ENCODE measurements around the gene PTK6. TPM values are rescaled to one million over a fixed set of nuclear protein-coding genes. Genes with fewer than 3 reads are reported as not detected.

PTK6 gene
- total and polyA plus RNA-seq, 2 experiments from 2014 or later = 0.27 to 1.1 TPM

GRCh38 chr20:63582382-63583063 lies 45.3 kb upstream of the PTK6 start:
- no peak overlapping the region for H2AFZ ChIP-seq
- no peak overlapping the region for H3K27ac ChIP-seq
- H3K27me3 ChIP-seq = no peaks in the 10 kb centered on the region
- no peak overlapping the region for H3K4me2 ChIP-seq
- no peak for DNase-seq (ENCODE audit: low spot score)
- no peak for TF ChIP-seq EZH2 (IDR thresholded peaks at IDR 0.05; ENCODE audit: borderline replicate concordance)
- TF ChIP-seq EZH2phosphoT487 (IDR thresholded peaks at IDR 0.05; ENCODE audit: low read depth, severe bottlenecking, unreplicated experiment) = no peak
- TF ChIP-seq CTCF (IDR thresholded peaks at IDR 0.05; ENCODE audit: poor library complexity) = no peak
- 90% methylated on average over 23 of the region's 23 CpGs for WGBS (ENCODE audit: low lambda C conversion rate, missing lambda C conversion rate)
- H3K9me2 ChIP-seq (replicated peaks; ENCODE audit: insufficient read depth) = no peaks in the 10 kb centered on the region
- no peaks in the 10 kb centered on the region for H3K36me3 ChIP-seq (replicated peaks; ENCODE audit: insufficient read depth, low read depth)
- no peaks in the 10 kb centered on the region for H3K79me2 ChIP-seq
- no peak overlapping the region for H3K4me3 ChIP-seq
- H4K20me1 ChIP-seq (ENCODE audit: insufficient read depth, poor library complexity, severe bottlenecking) = no peaks in the 10 kb centered on the region
- no peaks in the 10 kb centered on the region for H3K4me1 ChIP-seq (ENCODE audit: insufficient read depth)
- no peaks in the 10 kb centered on the region for H3K9me3 ChIP-seq (ENCODE audit: low read depth)

- H2AFZ ChIP-seq = no peak overlapping the region
- H3K4me1 ChIP-seq (ENCODE audit: insufficient read depth) = no peaks in the 10 kb centered on the region
- H3K36me3 ChIP-seq (replicated peaks; ENCODE audit: insufficient read depth, low read depth) = no peaks in the 10 kb centered on the region
These were observed 43.8 kb upstream of the PTK6 start for GRCh38 chr20:63580796-63581461.

GRCh38 chr20:63579017-63579694 lies 42.0 kb upstream of the PTK6 start:
- Histone ChIP-seq H3K27me3 (no peaks in the 10 kb centered on the region), H3K4me3 (no peak overlapping the region), H3K9me3 (ENCODE audit: low read depth) (no peaks in the 10 kb centered on the region), H3K27ac (no peak overlapping the region), H2AFZ (no peak overlapping the region), H4K20me1 (ENCODE audit: insufficient read depth, poor library complexity, severe bottlenecking) (no peaks in the 10 kb centered on the region), H3K4me1 (ENCODE audit: insufficient read depth) (peaks cover 8% of the 10 kb centered on the region), H3K4me2 (no peak overlapping the region), H3K9me2 (replicated peaks; ENCODE audit: insufficient read depth) (no peaks in the 10 kb centered on the region), H3K79me2 (no peaks in the 10 kb centered on the region), H3K36me3 (replicated peaks; ENCODE audit: insufficient read depth, low read depth) (no peaks in the 10 kb centered on the region)
- DNase-seq (ENCODE audit: low spot score) = no peak
- no peak for TF ChIP-seq EZH2 (IDR thresholded peaks at IDR 0.05; ENCODE audit: borderline replicate concordance)
- TF ChIP-seq EZH2phosphoT487 (IDR thresholded peaks at IDR 0.05; ENCODE audit: low read depth, severe bottlenecking, unreplicated experiment) = no peak
- no peak for TF ChIP-seq CTCF (IDR thresholded peaks at IDR 0.05; ENCODE audit: poor library complexity)
- 85% methylated on average over 19 of the region's 19 CpGs for WGBS (ENCODE audit: low lambda C conversion rate, missing lambda C conversion rate)

More at GRCh38 chr20:63580796-63581461, 43.8 kb upstream of the PTK6 start:
- Histone ChIP-seq H3K9me3 (ENCODE audit: low read depth) (no peaks in the 10 kb centered on the region), H3K4me2 (no peak overlapping the region), H4K20me1 (ENCODE audit: insufficient read depth, poor library complexity, severe bottlenecking) (no peaks in the 10 kb centered on the region), H3K9me2 (replicated peaks; ENCODE audit: insufficient read depth) (no peaks in the 10 kb centered on the region), H3K27me3 (no peaks in the 10 kb centered on the region), H3K79me2 (no peaks in the 10 kb centered on the region), H3K27ac (no peak overlapping the region), H3K4me3 (no peak overlapping the region)
- WGBS (ENCODE audit: low lambda C conversion rate, missing lambda C conversion rate) = 57% methylated on average over 12 of the region's 12 CpGs
- TF ChIP-seq CTCF (IDR thresholded peaks at IDR 0.05; ENCODE audit: poor library complexity) = peak; percentile 42
- no peak for TF ChIP-seq EZH2 (IDR thresholded peaks at IDR 0.05; ENCODE audit: borderline replicate concordance)
- no peak for TF ChIP-seq EZH2phosphoT487 (IDR thresholded peaks at IDR 0.05; ENCODE audit: low read depth, severe bottlenecking, unreplicated experiment)
- peak; percentile 58 for DNase-seq (ENCODE audit: low spot score)

Data from hepatocyte (in vitro differentiated cells).